HG02678 (cell line): ENCODE results near the gene FOXO3B.
A peak's percentile ranks its signal among the peaks of the same experiment; 100 is the strongest.
"Not testable (repeated sequence)": the region's sequence is repeated elsewhere in the genome, so short reads cannot be mapped to it uniquely, and the experiment has no call there.

ENCODE experiments used
- ATAC-seq: cut with Tn5 transposase; IDR thresholded peaks from one replicate; pipeline ENCODE4 v1.9.1; 2021; ENCODE audit warnings: mild to moderate bottlenecking, moderate library complexity; ENCODE audit not compliant: unreplicated experiment

The FOXO3B gene

DNA sequence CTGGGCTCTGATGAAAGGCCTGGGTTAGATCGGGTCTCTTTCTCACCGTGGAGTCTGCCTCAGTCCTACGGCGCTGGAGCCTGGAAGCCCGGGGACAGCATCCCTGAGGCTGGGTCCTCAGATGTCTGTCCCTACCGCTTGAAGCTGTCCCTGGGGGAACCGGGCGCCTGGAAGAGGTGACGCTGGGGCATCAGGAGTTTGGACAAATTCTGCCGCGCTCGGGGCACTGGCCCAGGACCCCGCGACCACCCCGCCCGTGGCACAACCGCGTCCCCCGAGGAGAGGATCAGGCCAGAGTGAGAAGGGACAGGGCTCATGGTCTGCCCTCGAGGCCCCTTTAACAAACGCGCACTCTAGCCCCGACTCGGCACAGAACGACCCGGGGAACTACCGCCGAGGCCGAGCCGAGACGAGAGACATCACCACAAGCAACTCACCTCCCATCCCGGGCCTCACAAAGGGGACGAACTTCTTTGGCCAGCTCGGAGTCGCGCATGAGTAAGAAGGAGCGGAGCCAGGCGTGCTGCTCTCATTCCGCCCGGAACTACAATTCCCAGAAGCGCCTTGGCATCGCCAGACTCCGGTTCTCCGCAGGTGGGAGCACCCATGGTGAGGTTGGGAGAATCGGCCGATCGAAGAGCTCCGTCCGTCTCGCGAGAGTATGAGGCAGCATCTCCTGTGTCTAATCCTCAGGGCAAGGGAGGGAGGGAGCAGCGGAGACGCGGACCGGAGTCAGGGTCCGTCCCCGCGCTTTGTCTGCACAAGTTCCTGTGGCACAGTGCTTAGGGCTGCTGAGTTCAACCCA, at the start of gene FOXO3B:
Gene FOXO3B (minus strand): TSS at position 548 of the 805 bp plus-strand sequence. CDS start 663 bp downstream, outside the sequence.
- peak; percentile 95 for ATAC-seq

DNA sequence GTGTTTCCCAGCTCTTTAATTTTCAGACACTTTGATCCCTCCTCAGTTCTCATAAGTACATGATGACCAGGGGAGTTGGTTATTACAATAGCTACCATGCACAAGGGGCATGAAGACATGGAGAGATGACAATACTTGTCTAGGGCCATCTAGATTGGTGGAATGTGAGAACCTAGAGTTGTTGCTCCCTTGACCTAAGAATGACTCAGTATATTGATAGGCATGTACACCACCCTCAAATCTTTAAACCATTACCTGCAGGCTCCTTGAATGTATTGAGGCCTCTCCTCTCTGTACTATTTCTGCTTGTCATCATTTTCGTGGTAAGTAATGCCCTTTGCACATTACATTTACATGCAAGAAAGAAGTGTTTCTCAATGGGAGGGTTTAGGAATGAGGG, 41.4 kb upstream of the FOXO3B start:
- ATAC-seq, result not testable (repeated sequence)

DNA sequence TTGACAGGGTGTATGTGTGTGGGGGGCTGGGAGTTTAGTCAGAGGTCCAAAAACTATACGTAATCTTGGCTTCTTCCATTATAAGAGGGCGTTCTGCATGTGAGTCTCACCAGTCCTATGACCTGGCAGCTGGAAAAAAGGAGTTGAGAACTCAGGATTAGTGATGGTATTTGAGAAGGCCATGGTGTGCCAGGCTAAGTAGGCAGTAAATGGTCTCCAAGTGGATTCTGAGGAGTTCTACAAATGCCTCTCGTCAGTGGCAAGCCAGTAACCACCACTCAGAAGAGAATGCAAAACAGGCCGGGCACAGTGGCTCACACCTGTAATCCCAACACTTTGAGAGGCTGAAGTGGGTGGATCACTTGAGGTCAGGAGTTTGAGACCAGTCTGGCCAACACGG, 40.5 kb upstream of the FOXO3B start:
- ATAC-seq, result not testable (repeated sequence)

DNA sequence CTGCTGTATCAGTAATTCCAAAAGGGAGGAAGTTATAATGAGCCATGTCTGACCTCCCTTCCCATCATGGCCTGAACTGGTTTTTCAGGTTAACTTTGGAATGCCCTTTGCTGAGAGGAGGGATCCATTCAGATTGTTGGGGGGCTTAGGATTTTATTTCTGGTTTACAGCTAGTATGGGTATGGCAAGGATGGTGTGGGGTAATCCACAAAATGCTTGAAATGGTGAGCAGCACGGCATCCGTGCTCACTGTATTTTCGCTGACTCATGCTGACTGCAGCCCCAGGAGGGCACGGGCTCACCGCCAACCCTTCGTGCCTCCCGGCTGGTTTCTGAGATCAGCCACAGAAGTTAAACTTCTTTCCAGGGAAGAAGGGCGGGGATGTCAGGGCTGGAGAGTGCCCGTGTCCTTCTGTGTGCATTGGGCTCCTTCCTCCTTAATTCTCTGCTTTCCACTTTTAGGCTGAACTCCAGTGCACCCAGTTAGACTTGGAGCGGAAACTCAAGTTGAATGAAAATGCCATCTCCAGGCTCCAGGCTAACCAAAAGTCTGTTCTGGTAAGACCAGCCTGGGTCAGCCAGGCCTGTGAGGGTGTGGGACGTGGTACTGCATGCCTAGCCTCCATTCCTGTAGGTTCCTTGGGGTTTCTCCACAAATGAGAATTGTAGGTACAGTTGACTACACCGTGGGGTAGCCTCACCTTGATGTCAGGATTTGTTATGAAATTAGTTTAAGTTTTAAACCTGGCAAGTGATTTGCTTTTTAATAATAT, 39.8 kb upstream of the FOXO3B start:
- ATAC-seq, result not testable (repeated sequence)

GRCh38 chr17:18719428-18720110, 37.5 kb upstream of the FOXO3B start:
- ATAC-seq, result not testable (repeated sequence)

DNA sequence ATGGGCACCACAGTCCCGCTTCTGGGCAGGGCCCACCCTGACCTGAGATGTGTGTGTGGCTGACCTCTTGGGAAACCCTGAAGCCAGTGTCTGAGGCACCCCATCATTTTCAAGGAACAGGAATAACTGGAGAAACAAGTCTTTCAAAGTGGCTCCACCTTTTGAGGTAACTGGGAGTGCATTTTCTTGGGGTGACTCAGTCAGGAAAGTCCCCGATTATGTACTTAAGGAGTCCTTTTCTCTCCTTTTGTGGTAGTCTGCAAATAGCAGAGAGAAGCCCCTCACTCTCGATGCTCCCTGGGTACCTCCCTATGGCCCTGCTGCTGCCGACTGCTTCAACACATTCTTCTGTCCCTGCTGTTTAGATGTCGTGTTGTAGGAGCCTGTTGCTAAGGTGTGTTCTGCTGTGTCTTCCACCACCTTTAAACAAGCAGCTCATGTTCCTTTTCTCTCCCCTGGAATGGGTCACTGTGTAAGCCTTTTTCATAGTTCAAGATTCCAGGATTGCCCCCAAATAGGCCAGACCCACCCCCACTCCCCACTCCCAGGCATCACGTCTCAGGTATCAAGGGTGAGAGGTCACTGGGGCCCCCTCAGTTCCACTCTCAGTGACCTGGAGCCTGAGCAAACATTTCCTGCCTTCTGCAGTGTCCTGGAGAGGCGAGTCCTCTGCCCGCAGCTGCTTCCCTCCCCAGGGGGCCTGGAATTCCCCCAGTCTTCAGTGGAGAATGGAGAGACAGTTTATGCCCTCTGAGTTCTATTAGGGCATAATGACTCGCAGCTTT, 36.7 kb upstream of the FOXO3B start:
- ATAC-seq, result not testable (repeated sequence)

DNA sequence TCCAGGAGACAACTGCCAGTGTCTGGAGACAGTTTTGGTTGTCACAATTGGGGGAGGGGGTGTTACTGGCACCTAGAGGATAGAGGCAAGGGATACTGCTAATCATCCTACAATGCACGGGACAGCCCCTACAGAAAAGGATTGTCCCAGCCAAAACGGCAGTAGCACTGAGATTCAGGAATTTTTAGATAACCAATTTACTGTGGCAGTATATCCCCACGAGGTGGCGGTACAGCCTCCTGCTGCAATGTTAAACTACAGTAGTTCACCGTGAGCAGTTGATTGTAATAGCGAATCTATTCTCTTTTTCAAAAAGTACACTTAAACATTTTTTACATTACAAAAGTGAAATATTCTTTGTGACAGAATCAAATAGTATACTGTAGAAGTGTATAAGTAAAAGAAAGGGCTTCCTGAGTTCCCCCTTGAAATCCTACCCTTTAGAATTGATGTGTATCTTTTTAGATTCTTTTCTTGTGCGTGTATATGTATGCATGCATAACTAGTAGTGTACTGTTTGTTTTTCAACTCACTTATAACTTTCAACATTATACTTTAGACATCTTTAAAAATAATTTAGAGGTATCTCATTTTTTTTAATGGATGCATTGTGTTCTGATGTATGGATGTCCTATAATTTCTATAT, 30.4 kb upstream of the FOXO3B start:
- not testable (repeated sequence) for ATAC-seq

GRCh38 chr17:18708215-18708614, 26.1 kb upstream of the FOXO3B start:
- not testable (repeated sequence) for ATAC-seq

DNA sequence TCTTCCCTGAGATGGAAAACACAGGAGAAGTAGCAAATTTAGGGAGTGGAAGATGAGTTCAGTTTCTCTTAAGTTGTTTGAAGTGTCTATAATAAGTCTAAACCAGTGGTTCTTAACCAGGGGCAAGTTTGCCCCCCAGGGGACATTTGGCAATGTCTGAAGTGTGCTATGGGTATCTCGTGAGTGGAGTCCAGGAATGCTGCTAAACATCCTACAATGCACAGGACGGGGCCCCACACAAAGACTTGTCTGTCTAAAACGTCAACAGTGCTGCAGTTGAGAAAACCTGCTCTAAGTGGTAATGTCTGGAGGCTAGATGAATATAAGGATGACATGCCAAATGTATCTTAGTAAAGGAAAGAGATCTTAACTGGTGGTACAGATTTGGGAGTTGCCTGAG, 23.8 kb upstream of the FOXO3B start:
- not testable (repeated sequence) for ATAC-seq

DNA sequence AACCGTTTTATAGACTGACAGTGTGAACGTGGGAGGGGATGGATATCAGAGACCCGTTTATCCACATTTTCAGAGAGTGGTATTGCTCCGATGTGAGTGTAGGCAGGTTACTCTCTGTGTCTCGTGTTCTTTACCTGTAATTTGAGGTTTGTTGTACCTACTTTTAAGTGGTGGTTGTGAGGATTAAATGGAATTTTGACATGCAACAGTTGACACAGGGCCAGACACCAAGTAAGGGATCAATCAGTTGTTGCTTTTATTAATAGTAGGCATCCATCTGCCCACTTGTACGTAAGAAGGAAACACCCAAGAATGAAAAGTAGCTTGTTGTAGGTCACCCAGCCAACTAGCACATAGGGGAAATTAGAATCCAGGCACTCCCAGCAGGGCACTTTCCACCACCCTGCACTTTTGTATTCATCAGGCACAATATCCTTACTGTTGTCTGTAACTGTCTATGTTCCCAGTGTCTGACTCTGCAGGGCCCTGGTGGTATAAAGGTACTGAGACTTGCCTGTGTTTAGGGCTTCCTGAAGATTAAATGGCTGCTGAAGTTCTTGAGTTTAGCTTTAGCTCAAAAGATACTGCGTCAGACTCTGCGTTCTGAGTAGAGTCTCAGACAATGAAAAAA, 16.5 kb upstream of the FOXO3B start:
- ATAC-seq, result not testable (repeated sequence)

GRCh38 chr17:18695143-18695542, 13.0 kb upstream of the FOXO3B start:
- ATAC-seq, result not testable (repeated sequence)

- ATAC-seq, result peak; percentile 9
Measured at GRCh38 chr17:18682668-18683067, 554 bp upstream of the FOXO3B start.

GRCh38 chr17:18677381-18677780, 4.7 kb downstream of the FOXO3B start:
- ATAC-seq, result not testable (repeated sequence)

GRCh38 chr17:18676928-18677327, 5.2 kb downstream of the FOXO3B start:
- not testable (repeated sequence) for ATAC-seq

- not testable (repeated sequence) for ATAC-seq
Measured at GRCh38 chr17:18672395-18673227, 9.5 kb downstream of the FOXO3B start.

DNA sequence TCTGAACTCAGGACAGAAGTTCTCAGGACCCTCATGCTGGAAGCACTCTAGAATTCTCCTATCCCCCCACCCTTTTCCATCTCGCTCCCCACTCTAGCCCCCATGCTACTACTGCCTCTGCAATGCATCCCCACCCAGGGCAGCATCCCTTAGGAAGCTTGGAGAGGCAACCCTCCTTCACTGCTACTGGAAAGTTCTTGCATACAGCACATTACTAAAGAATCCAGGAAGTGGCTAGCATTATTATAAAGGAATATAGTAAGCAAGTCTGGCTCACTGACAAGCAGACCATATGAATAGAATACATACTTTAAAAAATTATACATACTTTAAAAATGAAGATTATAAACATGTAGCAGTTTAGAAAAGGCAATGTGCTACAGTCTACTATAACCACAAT, 13.5 kb downstream of the FOXO3B start:
- ATAC-seq, result not testable (repeated sequence)

GRCh38 chr17:18667535-18667934, 14.6 kb downstream of the FOXO3B start:
- ATAC-seq, result not testable (repeated sequence)

DNA sequence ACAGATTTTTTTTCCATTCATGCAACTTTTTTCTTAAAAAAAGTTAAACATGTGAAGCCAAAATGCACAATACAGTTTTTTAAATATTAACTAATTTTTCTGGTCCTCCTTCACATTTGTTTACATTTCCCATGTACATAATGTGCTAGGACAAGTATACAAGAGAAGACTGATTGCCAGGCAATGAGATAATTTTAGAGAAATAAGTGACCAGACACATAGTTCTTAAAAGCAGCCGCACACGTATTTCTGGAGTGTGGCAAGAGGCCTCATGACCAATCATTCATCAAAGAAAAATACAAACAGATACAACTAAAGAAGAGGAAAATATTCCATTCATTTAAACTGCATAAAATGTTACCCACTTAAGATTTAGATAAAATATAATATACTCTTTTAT, 15.8 kb downstream of the FOXO3B start:
- ATAC-seq, result not testable (repeated sequence)
